GM19043 (cell line): Measurements from ENCODE around the gene TRIM9.

Experiments
- ATAC-seq: cut with Tn5 transposase; IDR thresholded peaks from one replicate; pipeline ENCODE4 v1.9.1; 2021; ENCODE audit warnings: low read depth; ENCODE audit not compliant: unreplicated experiment

The TRIM9 gene

DNA sequence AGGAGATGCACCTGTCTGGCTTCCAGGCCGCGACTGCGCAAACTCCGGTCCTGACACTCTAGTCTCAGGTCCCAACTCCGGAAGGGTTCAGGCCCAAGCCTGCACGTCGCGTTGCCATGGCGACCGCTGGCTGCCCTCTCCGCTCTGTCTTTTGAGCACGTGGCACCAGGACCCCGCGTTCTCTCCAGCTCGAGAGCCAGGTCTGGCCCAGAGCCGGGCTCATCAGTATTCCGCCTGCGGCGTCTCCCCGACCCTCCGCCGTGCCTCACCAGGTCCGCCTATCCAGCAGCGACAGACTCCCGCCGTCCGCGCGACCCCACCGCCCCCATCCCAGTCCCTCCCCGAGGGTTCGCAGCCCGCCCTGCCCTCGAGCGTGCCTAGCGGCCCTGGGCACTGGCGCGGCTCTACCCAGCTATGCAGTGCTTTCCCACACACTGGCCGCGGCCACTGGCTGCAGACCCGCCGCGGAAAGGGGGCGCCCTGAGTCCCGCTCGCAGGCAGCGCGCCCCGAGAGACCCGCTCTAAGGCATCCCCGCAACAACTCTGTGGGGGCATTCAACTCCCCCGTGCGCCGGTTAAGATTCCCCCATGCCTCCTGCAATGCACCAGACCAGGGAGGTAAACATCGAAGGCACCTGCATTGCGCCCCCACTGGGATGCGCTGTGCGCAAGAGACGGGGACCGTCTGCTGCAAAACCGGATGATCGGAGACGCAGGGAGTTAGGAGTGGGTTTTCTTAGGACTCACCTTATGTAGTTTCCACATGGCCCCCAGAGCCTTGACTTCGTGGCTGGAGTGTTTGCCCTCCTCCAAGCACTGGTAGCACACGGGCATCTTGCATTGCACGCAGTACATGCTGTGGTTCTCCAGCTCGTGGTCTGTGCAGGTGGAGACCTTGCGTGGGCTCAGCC is 1.3 kb downstream of the TRIM9 start:
- ATAC-seq = no peak

DNA sequence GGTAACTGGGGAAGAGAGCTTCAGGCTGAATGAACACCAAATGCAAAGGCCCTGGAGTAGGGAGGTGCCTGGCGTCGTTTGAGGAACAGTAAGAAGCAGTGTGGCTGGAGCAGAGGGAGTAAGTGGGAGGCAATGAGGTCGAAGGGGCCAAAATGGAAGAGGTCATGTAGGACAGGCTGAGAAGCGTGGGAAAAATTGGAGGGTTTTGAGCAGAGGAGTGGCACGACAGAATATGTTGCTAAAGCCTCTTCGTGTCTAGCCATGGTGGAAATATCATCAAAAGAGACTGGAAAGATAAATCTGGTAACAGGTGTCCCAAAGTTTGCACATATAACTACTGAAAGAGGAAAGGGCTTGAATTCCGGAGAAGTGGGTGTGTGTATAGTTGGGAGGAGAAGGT is 1.9 kb downstream of the TRIM9 start:
- no peak for ATAC-seq

DNA sequence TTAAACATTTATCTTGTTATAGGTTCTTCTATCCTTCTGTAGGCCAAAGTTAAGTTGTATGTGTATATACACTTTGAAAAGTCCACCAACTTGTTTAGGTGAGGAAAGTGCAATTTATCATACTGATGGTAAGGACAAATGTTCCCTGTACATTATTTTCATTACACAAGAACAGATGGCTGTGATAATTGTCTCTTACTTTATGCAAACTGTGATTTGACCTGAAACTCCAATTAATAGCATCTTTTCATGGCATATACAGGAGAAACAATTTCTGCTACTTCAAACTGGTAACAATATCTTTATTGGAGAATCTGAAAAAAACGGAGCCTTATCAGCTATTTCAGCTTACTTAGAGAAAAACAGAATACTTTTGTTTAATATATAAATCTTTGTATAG is 5.6 kb downstream of the TRIM9 start:
- no peak for ATAC-seq

DNA sequence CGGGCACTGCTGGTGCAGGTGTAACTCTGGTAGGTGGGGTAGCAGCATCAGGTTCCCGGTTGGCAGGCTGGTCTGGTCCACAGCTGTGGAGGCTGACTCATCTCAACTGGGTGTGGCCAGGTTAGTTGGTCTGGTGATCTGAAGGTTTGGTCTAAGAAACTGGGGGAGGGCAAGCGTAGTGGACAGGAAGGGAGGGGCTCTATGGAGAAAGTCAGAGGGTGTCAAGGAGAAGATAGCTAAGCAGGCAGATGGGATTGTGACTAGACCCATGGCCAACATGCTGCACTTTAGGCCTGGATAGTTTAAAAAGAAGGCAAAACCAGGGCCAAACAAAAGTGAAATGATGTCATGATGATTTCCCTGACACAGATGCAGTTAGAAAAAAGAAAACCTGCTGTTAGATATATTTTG is 7.9 kb downstream of the TRIM9 start:
- ATAC-seq = no peak

DNA sequence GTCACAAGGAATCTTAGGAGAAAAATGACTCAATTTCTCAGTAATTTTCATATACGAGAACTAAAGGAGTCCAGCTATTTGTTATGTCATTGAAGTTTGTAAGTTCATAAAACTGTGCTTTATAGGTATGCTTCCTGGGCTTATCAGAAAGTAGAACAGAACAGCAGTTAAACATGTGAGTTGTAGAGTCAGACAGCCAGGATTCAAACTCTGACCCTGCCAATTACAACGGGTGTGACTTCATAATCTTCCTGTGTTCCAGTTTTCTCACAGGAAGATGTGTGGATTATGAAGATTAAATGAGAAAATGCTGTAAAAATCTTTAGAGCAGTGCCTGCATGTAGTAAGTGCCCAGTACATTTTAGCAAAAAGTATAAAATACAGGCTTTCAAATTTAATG is 8.9 kb downstream of the TRIM9 start:
- no peak for ATAC-seq

DNA sequence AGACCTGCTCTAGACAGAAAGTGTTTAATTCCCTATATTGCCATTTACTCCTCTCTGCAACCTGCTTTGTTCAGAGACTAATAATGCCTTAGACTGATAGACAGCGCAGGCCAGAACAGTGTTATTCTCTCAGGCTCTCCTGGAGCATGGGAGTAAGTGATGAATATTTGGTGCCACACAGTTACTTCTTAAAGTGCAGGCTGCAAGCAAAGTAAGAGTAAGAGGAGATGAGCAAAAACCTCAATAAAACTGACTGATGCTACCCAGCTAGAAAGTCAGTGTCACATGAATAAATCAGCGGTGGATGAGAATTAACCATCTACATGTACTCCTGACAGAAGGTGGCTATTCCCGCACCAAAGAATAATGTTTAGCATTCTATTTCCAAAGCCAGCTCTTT is 9.9 kb downstream of the TRIM9 start:
- no peak for ATAC-seq

DNA sequence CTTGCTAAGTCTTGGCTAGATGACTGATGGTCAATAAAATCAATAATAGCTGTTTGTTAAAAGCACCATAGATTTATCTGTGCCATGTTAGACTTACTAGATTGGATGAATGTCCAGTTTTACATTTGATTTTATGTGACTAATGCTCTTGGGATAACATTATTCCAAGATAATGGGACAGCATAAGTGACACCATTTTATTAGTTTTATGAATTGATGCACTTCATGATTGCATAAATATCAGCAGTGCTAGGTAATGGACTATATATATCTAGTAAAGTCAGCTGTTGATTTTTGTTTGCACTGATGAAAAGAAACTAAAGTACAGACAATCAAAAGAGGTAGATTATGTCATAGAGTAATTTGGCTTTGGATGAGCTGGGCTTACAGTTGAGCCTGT is 10.4 kb downstream of the TRIM9 start:
- no peak for ATAC-seq

DNA sequence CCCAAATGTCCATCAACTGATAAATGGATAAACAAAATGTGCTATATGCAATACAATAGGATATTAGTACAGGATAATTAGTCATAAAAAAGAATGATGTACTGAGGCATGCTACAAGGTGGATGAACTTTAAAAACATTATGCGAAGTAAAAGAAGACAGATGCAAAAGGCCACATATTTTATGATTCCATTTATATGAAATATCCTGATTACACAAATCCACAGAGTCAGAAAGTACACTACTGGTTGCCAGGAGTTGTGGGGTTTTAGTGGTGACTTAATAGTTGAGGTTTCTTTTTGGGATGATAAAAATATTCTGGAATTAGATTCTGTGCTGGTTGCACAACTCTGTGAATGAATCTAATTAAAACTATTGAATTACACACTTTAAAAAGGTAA is 12.6 kb downstream of the TRIM9 start:
- no peak for ATAC-seq

DNA sequence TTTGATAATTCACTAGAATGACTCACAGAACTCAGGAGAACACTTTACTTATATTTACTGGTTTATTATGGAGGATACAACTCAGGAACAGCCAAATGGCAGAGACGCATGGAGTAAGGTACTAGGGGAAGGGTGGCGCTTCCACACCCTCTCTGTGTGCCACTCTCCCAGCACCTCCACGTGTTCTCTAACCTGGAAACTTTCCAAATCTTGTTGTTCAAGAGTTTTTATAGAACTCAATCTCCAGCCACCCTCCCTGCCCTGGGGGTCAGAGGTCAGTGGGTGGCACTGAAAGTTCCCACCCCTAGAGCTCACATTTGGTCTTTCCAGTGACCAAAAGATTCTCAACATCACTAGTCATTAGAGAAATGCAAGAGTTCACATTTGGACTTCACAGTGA is 13.2 kb downstream of the TRIM9 start:
- ATAC-seq = no peak

DNA sequence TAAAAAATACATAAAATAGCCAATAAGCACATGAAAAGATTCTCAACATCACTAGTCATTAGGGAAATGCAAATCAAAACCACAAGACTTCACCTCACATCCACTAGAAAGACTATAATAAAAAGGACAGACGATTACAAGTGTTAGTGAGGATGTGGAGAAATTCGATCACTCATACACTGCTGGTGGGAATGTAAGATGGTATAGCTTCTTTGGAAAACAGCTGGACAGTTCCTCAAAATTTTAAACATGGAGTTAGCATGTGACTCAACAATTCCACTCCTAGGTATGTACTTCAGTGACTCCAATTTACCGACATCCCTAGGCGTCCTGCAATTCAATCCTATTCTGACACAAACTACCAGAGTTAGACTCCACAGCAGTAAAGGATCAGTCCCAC is 13.7 kb downstream of the TRIM9 start:
- no peak for ATAC-seq

DNA sequence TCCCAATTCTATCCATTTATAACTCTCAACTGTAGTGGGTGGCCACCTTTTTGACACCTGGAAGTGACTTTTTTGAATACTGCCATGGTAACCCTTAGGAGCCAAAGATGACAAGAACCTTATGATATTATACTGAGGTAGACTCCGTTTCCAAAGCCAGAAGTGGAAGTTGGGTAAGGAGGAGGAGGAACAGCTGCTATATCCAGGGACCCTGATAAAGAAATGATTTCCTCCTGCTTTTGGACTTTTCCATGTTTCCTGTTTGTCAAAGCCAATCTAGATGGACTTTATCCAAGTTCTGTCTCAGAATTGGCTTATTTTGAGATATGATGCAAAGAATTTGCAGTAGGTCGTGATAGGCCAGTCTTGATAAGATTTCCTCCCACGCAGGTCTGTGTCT is 14.3 kb downstream of the TRIM9 start:
- ATAC-seq = no peak

DNA sequence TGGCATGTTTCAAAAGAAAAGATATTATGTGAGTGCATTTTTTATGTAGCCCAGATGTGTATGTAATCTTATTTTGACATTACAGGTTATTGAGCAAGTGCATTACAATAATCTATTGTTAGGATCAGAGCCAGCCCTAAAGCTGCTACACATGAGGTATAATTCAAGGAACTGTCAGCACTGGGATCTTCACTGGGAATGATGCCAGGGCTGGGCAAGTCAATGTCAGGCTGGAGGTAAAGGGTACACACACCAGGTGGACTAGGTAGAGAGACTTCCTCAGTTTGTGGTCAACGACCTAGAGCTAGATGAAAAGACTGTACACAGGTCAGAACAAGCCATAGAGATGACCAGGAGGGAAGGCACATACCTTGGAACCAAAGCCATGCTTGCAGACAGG is 15.4 kb downstream of the TRIM9 start:
- no peak for ATAC-seq

DNA sequence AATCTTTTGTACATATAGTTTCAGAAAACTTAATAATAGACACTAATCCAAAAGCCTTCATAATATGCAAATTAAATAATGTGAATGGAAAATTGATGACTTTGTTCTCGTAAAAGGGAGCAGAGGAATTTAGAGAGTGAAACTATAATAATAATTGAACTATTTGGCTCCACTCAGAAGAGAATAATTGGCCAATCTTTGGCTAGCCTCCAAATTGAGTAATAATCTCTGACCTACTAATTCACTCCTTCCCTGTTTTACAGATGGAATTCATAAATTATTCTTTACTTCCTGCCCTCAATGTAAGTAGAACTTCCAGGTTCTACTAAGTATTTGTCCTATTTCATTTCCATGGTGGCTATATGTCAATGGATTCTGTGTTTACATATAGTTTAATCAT is 15.8 kb downstream of the TRIM9 start:
- ATAC-seq = no peak

DNA sequence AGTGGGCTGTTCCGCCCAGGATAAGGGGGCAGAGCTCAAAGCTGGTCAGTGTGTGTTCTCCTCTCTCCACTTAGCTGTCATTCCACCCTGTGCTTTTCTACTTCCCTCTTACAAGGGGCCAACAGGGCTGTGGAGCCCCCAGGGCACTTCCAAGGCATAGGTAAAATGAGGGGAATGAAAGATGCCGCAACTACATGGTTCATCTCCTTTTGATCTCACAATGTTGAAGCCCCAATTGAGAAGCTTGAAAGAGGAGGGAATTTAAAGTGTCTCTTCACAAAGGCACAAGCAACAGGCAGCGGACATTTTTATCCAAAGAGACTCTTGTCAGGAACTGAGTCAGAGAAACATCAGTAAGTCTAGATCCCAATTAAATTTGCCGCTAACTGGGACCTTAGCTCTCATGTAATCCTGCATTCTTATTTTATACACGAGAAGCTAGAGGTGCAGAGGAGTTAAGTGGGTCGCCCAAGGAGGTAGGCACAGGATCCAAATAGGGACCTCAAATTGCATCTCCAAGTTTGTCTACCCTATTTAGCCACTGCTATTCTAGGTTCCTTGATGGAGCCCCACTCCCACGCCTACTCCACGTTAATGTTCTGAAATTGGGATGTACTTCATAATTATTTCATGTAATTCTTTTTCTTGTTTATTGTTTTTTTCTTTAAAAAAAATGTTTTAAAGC is 20.1 kb downstream of the TRIM9 start:
- ATAC-seq = no peak

DNA sequence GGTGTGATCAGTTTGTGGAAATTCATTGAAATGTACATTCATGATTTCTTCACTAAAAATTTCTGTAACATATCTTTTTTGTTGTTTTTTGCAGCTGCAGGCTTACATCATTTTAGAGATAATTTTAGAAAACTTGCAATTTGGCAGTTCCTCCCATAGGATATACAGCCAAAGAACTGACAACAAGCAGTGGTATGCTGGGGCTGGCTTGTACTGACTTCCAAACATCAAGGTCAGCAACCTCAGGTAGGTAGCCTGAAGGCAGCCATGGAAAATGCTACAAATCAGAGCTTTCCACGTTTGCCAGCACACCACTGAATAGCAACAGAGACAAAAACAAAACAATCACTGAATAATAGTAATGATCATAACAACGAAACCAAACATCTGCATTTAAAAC is 21.2 kb downstream of the TRIM9 start:
- no peak for ATAC-seq

DNA sequence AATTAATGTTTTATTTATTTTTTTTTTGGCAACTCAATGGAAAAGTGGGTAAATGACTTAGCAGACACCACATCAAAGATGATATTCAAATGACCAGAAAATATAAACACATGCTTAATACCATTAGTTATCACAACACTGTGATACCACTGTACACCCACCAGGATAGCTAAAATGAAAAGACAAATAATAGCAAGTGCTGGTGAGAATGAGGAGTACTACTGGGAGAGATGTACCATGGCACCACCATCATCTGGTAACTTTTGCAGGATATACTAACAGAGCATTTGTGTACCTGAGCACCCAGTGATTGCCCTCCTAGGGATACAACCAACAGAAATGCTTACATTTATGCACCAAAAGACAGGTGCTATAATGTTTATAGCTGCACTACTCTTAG is 21.9 kb downstream of the TRIM9 start:
- ATAC-seq = no peak

DNA sequence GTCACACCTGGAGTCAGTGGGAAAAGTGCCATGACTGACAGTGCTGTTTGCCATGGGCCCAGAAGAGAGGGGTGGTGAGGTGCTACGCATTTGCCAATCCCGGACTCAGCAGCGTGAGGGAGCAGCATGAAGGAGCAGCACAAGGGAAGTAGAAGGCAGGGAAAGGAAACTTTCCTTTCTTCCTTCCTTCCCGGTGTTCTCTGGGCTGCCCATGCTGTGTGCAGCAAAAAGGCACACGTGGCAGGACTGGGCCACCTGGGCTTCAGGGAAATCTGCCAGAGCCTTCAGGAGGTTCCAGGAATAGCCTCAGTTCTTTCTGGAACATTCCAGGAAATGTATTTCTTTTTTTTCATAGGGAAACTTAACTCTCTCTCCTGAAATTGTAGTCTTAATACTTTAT is 23.0 kb downstream of the TRIM9 start:
- no peak for ATAC-seq

DNA sequence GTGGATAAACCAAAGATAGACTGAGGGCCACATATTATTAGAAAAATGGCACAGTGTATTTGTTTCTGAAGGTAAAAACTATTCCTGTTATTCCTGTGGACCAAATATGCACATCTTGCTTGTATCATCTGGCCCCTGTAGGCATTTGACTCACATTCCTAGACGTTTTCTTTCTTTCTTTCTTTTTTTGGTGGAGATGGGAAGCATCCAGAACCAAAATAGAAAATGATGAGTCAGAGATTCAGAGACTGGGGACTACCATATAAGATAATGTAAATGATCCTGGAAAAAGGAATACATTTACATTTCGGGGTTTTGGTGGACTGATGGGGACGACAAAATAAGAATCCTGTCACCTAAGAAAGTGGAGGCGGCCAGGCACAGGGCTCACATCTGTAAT is 24.2 kb downstream of the TRIM9 start:
- no peak for ATAC-seq

DNA sequence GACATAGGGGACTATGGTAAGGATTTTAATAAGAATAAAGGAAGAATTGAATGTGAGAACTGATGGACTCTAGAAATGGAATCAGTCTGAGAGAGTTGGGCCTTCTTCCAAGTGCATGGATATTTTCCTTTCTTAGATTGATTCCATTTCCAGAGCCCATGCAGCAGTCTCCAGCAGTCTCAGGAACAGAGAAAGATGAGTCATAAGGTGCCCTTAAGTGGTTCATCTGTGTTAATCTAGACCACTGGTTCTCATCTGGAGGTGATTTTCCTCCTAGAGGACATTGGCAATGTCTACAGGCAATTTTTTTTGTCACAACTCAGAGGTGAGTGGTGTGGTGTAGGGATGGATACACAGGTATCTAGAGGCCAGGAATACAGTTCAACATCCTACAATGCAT is 25.9 kb downstream of the TRIM9 start:
- ATAC-seq = no peak

DNA sequence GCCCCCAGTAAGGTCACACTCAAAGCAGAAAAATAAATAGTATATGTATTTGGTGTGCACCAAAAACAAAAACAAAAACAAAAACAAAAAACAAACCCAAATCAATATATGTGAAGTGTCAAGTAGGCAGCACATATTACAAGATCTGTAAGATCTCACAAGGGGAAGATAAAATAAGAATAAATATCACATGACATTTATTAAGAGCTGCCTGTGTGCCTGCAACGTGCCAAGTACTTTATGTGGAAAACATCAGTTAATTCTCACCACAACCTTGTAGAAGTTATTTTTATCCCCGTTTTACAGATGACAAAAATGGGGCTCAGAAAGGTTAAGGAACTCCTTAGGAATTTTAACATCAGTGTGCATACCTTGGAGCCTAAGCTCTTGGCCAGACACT is 26.6 kb downstream of the TRIM9 start:
- no peak for ATAC-seq

DNA sequence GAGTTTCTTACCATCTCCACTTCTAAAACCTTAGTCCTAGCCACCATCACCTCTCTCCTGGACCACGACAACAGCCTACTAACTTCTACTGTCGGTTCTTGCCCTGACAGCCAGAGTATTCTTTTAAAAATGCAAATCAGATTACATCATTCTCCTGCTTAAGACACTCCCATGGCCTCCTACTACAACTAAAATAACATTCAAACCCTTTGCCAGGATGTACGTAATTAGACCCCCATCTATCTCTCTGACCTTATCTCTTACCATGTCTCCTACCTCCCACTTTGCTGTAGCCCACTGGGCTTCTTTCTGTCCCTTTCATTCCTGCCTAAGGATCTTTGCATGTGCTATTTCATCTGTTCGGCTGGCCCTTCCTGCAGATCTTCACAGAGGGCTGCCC is 27.6 kb downstream of the TRIM9 start:
- ATAC-seq = no peak

DNA sequence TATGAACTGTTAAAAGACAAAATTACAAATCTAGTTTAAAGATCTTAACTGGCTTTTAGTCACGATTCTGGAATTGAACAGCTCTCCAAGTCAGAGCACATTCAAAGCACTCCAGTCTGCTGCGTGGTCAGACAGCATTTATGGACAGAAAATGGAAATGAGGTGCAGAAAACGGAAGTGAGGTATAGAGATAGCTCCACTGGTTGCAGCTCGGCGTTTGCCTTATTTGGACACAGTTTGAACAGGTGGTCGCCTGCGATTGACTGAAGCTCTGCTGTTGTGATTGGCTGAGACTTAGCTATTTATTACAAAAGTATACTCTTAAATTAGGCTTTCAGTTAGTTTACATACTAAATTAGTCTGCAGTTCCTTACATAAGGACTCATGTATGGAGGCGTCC is 28.3 kb downstream of the TRIM9 start:
- ATAC-seq = no peak
